ENCODE results near the gene POGLUT2.

POGLUT2 gene

DNA sequence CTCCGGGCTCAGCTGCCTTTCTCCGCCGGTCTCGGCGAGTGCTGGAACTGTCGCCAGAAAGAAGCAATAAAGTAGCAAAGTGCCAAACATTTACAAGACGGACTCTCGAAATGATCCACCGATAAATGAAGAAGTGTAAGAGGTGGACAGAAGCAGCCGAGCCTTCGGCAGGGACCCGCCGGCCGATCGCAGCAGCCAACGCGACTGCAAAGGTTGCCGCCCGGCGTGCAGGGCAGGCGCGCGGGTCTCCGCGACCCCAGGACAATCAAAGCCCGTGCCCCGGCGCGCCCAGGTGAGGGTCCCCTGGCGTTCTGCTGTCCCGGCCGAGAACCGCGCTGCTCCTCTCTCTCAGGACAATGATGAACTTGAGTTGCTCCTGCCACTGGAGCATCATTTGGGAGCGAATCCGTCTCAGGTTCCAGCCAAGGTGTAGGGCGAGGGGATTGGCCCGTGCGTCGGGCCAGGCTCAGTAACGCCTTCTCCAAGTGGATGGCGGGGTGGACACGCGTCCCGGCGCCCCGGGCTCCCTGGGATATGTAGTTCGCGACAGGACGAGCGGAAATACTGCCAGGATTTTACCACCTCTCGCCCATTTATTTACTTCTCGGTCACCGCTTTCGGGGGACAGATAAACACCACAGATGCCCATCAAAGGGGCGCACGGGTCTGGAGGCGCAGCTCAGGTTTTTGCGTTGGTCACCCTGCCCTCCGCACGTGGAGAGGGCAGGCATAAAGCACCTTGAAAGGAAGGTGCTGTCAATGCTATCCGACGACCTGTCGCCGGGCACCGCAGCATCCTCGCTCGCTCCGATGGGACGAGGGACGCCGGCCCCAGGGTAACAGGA, at the start of gene POGLUT2, which contains the start of gene BIVM:
TSS of gene POGLUT2 (minus strand) at position 396 of the 845 bp plus-strand sequence. CDS start at position 90, 306 bp downstream.
TSS of gene BIVM (plus strand) at position 539 of the 845 bp plus-strand sequence. CDS start 8,149 bp downstream, outside the sequence.
- DNase-seq, result peak; percentile 85
- ATAC-seq, result peak; percentile 93

DNA sequence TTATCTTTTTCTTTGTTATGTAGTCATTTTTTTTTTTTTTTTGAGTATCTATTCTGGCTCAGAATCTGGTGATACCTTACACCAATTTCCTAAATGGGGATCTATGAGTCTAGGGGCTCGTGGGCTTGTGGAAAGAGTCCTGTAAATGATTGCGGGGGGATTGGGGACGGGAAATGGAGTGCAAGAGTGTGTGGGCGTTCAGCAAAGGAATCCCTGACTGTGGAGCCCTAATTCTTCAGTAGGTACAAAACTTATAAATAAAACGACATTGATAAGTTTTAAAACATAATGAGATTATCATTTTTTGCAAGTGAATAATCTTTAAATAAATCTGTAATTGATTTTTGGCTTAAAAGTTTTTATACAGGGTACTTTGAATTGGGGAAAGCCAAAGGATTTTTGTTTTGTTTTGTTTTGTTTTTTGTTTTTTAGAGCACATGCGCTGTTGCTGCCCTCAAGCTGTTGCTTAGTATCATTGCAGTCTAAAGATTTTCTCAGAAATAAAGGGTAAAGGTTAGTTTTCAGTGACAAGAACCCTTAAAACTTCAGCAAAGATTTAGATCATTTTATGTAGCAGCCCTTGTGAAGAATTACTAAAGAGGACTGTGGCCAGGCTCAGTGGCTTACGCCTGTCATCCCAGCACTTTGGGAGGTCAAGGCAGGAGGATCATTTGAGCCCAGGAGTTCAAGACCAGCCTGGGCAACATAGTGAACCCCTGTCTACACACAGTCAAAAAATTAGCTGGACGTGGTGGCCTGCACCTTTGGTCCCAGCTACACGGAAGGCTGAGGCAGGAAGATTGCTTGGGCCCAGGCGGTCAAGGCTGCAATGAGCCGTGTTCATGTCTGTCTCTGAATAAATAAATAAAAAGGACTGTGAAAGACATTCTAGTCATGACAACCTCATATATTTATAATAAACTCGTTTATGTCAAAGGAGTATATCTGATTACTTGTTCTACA, 48.8 kb upstream of the POGLUT2 start:
- no peak for ATAC-seq

DNA sequence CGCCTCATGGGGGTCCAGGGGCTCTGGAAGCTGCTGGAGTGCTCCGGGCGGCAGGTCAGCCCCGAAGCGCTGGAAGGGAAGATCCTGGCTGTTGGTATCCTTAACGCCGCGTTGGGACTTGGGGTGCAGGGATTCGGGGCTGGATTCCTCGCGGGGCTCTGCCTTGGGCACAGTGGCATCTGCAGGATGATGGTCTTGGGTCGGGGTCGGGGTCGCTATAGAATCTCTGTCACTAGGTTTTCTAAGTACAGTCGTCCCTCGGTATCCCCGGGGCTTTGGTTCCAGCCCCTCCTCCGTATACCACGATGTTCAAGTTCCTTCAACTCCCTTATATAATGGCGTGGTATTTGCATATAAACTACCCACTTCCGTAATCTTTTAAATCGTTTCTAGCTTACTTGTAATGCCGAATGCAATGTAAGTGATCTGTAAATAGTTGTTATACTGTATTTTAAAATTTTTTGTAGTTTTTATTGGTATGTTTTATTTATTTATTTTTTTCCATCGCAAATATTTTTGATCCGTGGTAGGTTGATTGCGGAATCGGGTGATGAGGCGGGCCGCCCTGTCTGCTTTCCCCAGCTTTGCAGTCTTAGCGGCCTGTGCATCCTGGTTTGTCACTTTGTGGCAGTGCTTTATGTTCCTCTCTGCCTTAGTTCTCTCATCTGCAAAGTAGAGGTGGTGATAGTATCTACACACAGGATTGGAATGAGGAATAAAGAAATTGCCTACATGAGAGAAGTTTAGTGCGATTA, 47.7 kb upstream of the POGLUT2 start:
- ATAC-seq, result peak; percentile 34
- peak; percentile 57 for DNase-seq

More for the DNA sequence above, 48.8 kb upstream of the POGLUT2 start:
- DNase-seq, result no peak

DNA sequence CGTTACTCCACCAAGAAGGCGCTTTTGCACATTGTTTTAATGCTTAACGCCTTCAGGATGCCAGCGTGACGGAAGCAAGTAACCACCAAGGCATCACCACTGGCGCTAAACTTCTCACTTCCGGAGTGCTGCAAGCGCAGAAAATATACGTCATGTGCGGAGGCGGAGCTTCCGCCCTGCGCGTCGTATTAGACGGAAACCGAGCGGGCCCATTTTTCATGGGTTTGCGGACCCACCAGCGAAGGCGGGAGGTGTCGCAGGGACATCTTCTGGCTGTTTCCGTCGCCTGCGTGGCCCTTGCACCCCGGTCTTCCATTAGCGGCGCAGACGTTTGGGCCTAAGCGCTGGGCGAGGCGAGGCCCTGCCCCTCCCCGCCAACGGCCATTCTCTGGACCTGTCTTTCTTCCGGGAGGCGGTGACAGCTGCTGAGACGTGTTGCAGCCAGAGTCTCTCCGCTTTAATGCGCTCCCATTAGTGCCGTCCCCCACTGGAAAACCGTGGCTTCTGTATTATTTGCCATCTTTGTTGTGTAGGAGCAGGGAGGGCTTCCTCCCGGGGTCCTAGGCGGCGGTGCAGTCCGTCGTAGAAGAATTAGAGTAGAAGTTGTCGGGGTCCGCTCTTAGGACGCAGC, 47.0 kb upstream of the POGLUT2 start, which contains the start of gene ERCC5:
TSS of gene ERCC5 (plus strand) at position 403 of the 631 bp plus-strand sequence. CDS start 235 bp downstream, outside the sequence.
- DNase-seq, result peak; percentile 96
- peak; percentile 88 for ATAC-seq

DNA sequence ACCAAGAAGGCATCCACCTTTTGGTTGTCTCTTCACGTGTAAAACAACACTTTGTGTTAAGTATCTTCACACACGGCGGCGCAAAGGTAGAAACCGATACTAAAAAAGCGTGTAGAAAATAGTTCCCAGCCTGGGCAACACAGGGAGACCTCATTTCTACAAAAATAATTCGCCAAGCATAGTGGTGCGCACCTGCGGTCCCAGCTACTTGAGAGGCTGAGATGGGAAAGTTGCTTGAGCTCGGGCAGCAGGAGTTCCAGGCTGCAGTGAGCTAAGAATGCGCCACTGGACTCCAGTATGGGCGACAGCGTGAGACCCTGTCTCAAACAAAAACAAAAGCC, 46.5 kb upstream of the POGLUT2 start:
- peak; percentile 8 for ATAC-seq

DNA sequence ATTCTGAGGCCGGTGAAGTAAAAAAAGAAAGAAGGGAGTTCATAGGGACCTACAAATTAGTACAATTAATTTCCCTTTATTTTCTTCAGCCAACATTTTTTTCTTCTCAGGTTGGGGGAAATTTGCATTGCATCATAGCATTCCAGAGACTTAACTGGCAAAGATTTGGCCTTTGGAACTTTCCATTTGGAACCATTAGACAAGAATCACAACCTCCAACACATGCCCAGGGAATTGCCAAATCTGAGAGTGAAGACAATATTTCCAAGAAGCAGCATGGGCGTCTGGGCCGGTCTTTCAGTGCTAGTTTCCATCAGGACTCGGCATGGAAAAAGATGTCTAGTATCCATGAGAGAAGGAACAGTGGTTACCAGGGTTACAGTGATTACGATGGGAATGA, 40.7 kb upstream of the POGLUT2 start:
- DNase-seq (no peak), ATAC-seq (no peak)

More for the DNA sequence above, 46.5 kb upstream of the POGLUT2 start:
- DNase-seq, result no peak

DNA sequence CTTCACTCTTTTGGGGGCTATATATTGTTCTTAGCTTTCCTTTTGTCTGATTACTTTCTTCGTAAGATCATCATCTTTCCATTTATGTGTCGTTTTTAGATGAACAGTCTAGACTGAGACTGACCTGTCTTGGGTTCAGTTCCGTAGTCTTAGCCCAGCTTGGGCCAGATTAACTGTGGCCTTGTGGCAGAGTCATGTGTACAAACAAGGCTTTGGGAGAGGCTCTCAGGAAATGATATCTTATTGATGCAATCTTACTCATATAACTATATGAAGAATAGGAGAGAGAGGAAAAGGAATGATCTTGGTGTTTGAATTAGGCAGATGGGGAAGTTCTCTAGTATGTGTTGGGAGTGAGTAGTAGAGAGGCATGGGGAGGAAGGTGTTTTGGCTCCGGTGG, 40.2 kb upstream of the POGLUT2 start:
- ATAC-seq, result no peak
- DNase-seq, result no peak

DNA sequence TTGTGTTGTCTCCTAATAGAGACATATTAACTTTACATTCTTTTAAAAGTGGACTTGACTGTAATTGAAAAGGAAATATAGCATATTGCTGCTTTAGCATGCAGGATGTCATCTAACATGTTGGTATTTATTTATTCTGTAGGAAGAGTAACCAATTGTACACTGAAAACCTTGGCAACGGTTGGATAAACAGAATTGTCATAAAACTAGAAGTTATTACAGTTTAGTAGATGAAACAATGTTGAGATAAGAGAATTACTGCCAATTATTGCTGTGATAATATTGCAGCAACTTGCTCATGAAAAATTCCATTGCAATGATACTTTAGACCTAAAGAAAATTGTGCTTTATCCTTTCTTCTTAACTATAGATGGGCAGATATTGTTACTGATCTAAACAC, 39.5 kb upstream of the POGLUT2 start:
- DNase-seq (no peak), ATAC-seq (no peak)

DNA sequence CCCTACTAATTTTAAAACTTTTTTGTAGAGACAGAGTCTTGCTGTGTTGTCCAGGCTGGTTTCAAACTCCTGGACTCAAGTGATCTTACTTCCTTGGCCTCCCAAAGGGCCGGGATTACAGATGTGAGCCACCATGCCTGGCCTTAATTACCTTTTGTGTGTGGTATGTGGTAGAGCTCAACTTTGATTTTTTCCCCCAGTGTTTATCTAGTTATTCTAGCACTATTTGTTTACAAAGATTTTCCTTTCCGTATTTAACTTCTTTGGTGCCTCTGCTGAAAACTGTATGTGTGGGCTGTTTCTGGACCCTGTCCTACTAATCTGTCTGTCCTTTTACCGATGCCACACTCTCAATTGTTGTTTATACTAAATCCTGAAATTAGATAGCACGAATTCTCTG, 37.7 kb upstream of the POGLUT2 start:
- no peak for ATAC-seq
- no peak for DNase-seq

DNA sequence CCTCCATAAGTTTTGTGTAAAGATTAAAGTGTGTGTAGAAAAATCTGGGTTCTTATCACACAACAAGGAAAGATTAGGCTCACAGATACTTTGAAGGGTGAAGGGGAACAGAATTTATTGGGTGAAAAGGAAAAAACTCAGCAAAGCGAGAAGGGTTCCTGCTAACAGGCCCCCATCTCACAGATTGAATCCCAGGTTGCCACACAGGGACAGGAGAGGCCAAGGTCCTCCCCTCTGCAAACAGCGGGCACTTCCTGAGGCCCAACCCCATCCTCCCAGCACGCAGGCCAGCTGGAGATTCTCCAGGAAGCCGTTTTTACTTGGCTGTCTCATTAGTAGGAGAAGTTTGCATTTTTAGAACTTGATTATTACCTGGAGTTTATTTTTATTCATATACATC, 31.9 kb upstream of the POGLUT2 start:
- no peak for DNase-seq
- no peak for ATAC-seq

DNA sequence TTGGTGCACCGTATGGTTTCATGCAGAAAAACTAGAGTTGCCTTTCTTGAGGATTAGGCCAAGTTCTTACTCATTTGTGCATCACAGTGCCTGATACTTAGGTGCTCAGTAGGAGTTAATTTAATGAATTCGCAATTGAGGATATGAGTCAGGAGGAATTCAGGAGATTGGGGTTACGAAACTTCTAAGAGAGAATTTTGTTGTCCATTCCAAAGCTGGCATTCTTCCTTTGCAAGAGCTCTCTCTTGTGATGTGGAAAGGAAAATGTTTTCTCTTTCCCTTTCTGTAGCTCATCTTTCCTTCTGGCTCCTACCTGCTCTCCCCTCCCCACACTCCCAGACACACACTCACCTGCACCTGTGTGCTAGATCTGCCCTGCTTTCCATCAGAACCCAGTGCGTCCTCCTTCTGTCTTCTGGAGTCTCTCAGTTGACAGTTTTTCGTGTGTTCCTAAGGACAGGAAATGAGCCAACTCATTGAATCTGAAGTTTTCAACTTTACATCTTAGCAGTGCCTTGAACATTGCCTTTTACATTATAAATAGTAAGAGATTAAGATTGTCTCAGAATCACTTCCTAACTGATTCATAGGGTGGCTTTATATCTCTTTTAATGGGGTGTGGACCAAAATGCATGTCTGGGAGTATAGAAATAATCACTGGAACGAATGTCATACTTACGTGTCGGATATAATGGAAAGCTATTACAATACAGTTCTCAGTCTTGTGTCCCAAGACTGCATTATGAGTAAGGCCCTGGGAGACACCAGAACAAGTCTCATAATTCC, 27.3 kb upstream of the POGLUT2 start:
- no peak for DNase-seq

DNA sequence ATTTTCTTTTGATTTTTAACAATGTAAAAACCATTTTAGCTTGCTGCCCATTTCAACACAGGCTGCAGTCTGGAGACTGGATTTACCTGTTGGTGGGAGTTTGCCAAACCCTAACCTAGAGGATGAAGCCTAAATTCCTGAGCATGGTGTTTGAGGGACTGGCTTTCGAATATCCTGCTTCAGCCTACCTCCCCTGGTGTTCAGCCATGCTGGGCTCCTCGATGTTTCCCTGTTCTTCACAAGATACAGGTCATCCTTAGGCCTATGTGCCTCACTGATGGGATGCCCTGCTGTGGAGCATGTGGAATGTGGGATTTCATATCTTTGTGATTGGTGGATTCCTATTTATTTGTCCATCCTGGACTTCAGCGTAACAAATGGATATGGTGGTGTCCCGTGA, 26.6 kb upstream of the POGLUT2 start:
- DNase-seq (no peak), ATAC-seq (no peak)

More for the DNA sequence above, 27.3 kb upstream of the POGLUT2 start:
- ATAC-seq, result no peak

DNA sequence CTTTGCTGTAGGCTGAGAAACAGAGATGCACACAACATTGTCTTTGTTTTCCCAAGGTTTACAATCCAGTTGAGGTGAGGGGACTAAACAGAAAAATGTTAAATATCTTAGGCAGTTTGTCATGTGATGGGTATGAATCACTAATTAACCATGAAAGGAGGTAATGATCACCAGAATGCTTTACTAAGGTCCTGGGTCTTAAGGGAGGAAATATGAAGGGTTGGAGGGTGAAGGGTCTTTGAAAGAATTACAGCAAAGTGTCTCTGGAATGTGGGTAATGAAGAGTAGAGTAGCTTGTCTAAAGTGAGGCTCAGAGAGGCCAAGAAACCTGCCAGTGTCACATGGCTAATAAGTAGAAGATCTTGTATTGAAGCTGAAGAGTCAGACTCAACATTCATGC, 19.1 kb upstream of the POGLUT2 start:
- DNase-seq (no peak), ATAC-seq (no peak)

DNA sequence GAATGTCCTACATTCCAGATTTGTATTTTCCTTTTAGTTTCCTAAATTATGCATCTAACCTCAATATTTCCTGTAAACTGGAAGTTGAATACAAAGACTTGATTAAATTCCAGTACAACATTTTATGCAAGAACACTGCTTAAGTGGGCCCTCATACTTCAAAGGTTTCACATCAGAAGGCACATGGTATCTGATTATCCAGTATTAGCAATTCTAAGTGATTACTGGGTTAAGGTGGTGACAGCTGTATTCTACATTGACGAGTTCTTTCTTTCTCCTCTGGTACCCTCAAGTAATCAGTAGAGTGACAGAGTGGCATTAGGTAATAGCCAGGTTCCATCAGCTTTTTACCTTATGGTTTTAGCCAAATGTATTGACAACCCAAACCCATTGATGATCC, 18.5 kb upstream of the POGLUT2 start:
- ATAC-seq, result no peak
- no peak for DNase-seq

DNA sequence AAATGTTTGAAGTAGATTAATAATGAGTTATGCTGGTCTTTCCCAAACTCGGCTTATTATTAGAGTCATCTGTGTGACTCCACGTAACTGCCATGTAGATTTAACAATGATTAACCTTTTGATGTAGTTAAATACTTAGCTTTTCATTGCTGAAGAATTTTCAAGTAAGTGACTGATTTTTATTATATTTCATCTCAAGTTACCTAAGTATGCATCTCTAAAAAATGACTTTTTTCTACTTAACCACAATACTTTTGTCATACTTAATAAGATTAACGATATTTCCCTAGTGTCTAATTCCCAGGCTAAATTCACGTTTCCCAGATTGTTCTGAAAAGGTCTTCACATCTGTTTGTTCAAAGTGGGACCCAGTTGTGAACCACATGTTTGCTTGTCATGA, 17.9 kb upstream of the POGLUT2 start:
- DNase-seq (no peak), ATAC-seq (no peak)

DNA sequence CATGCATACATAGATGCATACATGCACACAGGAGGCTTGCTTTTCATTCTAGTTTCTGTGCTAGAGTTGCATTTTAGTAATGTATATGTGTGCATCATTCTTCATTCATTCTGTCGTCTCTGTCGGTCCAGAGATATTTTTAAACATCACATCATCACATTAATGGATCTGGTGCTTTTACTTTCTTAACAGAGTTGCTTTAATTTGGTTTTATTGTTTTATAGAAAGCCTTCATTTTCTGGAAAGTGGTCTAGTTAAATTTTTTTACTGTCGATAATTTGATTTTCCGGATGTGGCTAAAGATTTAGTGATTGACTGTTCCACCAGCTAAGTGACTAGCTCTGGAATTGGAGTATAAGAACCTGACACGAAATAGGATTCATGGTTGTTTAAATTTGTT, 17.0 kb upstream of the POGLUT2 start:
- DNase-seq (no peak), ATAC-seq (no peak)

DNA sequence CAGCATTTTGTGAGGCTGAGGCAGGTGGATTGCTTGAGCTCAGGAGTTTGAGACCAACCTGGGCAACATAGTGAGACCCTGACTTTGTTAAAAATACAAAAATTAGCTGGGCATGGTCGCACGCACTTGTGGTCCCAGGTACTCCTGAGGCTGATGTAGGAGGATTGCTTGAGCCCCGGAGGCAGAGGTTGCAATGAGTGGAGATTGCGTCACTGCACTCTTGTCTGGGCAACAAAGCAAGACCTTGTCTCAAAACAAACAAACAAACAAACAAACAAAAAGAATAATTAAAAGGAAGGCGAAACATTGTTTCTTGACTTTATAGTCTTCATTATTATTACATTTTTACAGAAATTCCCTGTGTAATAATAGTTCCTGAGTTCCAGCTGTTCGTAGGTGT, 16.0 kb upstream of the POGLUT2 start:
- no peak for DNase-seq
- ATAC-seq, result no peak

DNA sequence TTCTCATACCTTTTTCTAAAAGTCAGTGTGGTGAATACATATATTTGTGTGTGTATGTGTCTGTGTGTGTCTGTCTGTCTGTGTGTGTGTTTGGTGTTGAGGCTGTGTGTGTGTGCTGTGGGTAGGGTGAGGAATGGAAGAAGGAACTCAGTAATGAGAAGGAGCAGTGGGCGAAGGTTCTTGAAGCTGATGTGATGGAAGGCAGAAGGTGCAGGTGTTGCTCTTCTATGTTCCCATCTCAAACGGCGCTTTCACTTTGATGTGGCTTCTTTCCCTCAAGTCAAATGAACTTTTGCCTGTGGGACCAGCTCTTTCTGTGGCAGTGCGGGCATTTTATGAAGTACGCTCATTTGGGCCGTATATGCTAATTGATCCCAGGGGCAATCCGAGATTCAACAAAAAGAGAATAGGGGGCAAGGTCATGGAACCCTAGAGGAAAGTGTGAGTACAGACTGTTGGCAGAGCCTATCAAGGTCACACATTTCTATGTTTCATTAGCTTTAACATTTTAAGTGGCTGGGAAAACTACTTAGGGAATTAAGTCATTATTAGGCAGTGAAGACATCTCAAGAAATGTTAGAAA, 15.3 kb upstream of the POGLUT2 start:
- ATAC-seq (peak; percentile 59), DNase-seq (no peak)

DNA sequence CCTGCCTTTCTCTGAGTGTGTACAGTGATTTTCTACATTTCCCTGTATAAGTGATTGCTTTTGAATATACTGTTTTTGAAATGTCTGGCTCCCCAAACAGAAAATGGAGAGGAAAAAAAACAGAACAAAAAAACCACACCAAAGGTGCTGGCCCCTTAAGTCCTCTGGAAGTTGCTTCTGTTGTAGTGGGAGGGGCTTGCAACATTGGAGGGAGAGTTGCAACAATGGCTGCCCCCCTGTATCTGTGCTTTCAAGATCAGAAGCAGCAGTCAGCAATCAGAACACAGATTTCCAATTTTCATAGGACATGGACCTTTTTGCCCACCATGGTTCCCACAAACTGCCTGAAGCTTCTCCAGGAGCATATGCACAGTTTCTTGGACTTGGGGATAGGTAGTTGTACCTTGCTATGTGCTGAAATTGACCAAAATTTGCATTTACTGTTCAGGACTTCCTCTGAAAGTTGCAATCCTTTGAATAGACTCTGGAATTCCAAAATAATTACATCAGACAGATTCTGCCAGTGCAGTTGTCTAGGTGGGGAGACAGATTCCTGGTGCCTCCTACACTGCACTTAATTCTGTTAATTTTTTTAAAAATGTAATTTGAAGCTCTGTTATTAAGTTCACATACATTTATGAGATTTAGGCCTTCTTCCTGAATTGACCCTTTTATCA, 14.0 kb upstream of the POGLUT2 start:
- DNase-seq (no peak), ATAC-seq (no peak)

DNA sequence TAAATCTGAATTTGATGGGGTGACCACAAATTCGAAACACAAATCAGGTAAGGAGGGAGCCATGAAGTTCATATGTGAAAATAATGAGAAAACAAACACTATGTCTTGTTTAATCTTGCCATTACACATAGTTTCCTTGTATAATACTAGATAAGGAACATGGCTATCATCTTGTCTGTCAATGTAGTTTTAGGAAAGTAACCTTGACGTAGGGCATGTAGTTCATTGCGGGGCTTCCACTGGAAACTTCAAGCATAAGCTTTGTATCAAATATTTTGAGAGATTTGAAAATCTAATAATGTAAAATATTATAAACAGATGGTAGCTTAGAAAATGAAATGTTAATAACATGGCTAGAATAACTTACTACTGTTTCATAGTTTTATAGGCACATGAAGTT, 8.9 kb upstream of the POGLUT2 start:
- DNase-seq (no peak), ATAC-seq (no peak)

Measured in stimulated activated naive CD8-positive, alpha-beta T cell treated with anti-CD3 and anti-CD28 coated beads, Interleukin-15, Interleukin-2, amounts not matched to agents 100 U/mL and 50 U/mL, for 24 hours (primary cell).